ENCODE measurements around the gene TMEM150B.
A peak's percentile ranks its signal among the peaks of the same experiment; 100 is the strongest.

Gene TMEM150B

GRCh38 chr19:55355213-55355821, 30.2 kb upstream of the TMEM150B start:
- DNase-seq (ENCODE audit: low read depth in 2 of 2, low spot score in 1 of 2) = no peak

GRCh38 chr19:55354698-55355212, 29.6 kb upstream of the TMEM150B start, which contains the start of gene COX6B2:
COX6B2 (minus strand) TSS chr19:55354719; CDS start chr19:55354521, 198 bp downstream.
- no peak for DNase-seq (ENCODE audit: low read depth in 2 of 2, low spot score in 1 of 2)

GRCh38 chr19:55353803-55354697, 28.9 kb upstream of the TMEM150B start:
- DNase-seq (ENCODE audit: low read depth in 2 of 2, low spot score in 1 of 2) = no peak

GRCh38 chr19:55353356-55353802, 28.2 kb upstream of the TMEM150B start:
- no peak for DNase-seq (ENCODE audit: low read depth in 2 of 2, low spot score in 1 of 2)

GRCh38 chr19:55352549-55353145, 27.5 kb upstream of the TMEM150B start:
- DNase-seq (ENCODE audit: low read depth in 2 of 2, low spot score in 1 of 2) = no peak

GRCh38 chr19:55352040-55352439, 26.9 kb upstream of the TMEM150B start:
- no peak for DNase-seq (ENCODE audit: low read depth in 2 of 2, low spot score in 1 of 2)

GRCh38 chr19:55350620-55351315, 25.6 kb upstream of the TMEM150B start:
- DNase-seq (ENCODE audit: low read depth in 2 of 2, low spot score in 1 of 2) = no peak

- DNase-seq (ENCODE audit: low read depth in 2 of 2, low spot score in 1 of 2) = no peak
Measured at GRCh38 chr19:55348317-55349034, 23.3 kb upstream of the TMEM150B start.

- no peak for DNase-seq (ENCODE audit: low read depth in 2 of 2, low spot score in 1 of 2)
Measured at GRCh38 chr19:55347442-55348009, 22.4 kb upstream of the TMEM150B start.

- DNase-seq (ENCODE audit: low read depth in 2 of 2, low spot score in 1 of 2) = no peak
Measured at GRCh38 chr19:55346725-55347441, 21.7 kb upstream of the TMEM150B start.

- no peak for DNase-seq (ENCODE audit: low read depth in 2 of 2, low spot score in 1 of 2)
Measured at GRCh38 chr19:55345818-55346724, 20.9 kb upstream of the TMEM150B start.

GRCh38 chr19:55345101-55345817, 20.1 kb upstream of the TMEM150B start:
- no peak for DNase-seq (ENCODE audit: low read depth in 2 of 2, low spot score in 1 of 2)

GRCh38 chr19:55344444-55344843, 19.3 kb upstream of the TMEM150B start:
- DNase-seq (ENCODE audit: low read depth in 2 of 2, low spot score in 1 of 2) = no peak

GRCh38 chr19:55341595-55342531, 16.7 kb upstream of the TMEM150B start:
- no peak for DNase-seq (ENCODE audit: low read depth in 2 of 2, low spot score in 1 of 2)

GRCh38 chr19:55341171-55341588, 16.0 kb upstream of the TMEM150B start:
- peak in 1 of 2 donors; percentile 17 for DNase-seq (ENCODE audit: low read depth in 2 of 2, low spot score in 1 of 2)

GRCh38 chr19:55340784-55341147, 15.6 kb upstream of the TMEM150B start:
- DNase-seq (ENCODE audit: low read depth in 2 of 2, low spot score in 1 of 2) = no peak
